GM21529 (cell line): ENCODE measurements around the gene CEND1.

ENCODE experiments used
- ATAC-seq: cut with Tn5 transposase; IDR thresholded peaks from one replicate; pipeline ENCODE4 v1.9.1; 2021; ENCODE audit not compliant: unreplicated experiment

Gene CEND1

DNA sequence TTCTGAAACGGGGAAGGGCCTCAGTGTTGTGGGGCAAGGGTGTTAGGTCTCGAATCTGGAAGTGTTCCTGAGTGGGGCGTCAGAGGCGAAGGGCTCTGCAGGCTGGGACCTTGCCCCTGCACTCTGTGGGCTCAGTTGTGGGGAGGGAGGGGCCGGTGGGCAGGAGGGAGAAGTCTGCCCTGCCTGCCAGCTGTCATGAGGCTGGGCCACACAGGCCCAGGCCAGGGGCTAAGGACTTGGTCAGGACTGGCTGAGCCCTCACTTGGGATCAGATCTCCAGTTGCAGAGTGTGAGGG, 38.0 kb upstream of the CEND1 start, which contains the start of gene CRACR2B:
Gene CRACR2B, plus strand, starts transcription at position 23 of the 296 bp plus-strand sequence. CDS start 689 bp downstream, outside the sequence.
- no peak for ATAC-seq

- ATAC-seq = no peak
Measured at GRCh38 chr11:827146-827896, 37.4 kb upstream of the CEND1 start.

GRCh38 chr11:826836-827145, 36.9 kb upstream of the CEND1 start:
- no peak for ATAC-seq

DNA sequence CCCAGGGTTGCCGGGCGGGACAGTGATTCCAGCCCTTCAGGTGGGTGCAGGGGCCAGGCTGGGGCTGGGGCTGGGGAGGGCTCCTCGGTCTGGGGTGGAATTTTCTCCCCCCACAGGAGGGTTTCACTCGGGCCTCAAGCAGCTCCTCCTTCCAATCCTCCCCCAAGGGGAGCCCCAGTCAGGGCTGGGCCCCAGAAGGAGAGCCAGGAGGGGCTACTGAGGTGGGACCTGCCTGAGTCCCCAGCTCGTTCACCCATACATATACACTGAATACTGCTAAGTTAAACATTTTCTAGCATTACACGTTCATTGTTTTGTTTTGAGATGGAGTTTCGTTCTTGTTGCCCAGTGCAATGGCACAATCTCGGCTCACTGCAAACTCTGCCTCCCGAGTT, 36.3 kb upstream of the CEND1 start:
- ATAC-seq = no peak

- no peak for ATAC-seq
Measured at GRCh38 chr11:825366-826226, 35.7 kb upstream of the CEND1 start.

DNA sequence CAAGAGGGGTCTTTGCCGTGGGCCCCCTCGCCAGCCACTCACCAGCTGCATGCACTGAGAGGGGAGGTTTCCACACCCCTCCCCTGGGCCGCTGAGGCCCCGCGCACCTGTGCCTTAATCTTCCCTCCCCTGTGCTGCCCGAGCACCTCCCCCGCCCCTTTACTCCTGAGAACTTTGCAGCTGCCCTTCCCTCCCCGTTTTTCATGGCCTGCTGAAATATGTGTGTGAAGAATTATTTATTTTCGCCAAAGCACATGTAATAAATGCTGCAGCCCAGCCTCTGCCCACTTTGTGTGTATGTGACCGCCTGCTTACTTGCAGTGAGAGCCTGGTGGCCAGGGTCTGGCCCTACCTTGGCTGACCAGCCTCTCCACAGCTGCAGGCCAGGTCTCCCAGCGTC, 35.1 kb upstream of the CEND1 start:
- no peak for ATAC-seq

- no peak for ATAC-seq
Measured at GRCh38 chr11:824292-824880, 34.5 kb upstream of the CEND1 start.

GRCh38 chr11:823441-824291, 33.8 kb upstream of the CEND1 start:
- ATAC-seq = no peak

DNA sequence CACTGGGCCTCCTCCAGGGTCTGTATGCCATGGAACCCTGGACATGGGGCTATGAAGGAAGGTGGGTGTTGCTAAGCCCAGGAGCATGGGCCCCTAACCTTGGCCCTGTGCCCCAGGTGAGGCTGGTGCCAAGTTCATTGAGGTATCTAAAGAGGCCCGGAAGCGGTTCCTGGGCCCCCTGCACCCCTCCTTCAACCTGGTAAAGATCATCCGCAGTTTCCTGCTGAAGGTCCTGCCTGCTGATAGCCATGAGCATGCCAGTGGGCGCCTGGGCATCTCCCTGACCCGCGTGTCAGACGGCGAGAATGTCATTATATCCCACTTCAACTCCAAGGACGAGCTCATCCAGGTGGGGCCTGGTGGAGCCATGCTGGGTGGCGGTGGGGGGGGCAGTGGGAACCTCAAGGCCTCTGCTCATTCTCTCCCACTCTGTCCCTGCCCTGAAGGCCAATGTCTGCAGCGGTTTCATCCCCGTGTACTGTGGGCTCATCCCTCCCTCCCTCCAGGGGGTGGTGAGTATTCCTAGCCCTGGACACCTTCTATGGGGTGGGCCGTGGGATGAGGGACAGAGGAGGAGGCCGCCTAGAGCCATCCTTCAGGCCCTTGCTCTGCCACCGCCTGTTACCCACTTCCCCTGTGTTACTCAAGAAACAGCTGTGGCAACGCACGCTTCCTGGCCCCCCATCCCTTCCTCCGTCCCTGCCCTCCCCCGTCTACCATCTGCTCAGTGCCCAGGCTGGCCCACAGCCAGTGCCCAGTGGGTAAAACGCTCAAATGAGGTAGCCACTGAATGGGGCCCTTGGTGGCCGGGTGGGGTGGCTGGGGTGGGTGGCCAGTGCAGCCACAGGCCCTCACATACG, 31.9 kb upstream of the CEND1 start:
- ATAC-seq = no peak

DNA sequence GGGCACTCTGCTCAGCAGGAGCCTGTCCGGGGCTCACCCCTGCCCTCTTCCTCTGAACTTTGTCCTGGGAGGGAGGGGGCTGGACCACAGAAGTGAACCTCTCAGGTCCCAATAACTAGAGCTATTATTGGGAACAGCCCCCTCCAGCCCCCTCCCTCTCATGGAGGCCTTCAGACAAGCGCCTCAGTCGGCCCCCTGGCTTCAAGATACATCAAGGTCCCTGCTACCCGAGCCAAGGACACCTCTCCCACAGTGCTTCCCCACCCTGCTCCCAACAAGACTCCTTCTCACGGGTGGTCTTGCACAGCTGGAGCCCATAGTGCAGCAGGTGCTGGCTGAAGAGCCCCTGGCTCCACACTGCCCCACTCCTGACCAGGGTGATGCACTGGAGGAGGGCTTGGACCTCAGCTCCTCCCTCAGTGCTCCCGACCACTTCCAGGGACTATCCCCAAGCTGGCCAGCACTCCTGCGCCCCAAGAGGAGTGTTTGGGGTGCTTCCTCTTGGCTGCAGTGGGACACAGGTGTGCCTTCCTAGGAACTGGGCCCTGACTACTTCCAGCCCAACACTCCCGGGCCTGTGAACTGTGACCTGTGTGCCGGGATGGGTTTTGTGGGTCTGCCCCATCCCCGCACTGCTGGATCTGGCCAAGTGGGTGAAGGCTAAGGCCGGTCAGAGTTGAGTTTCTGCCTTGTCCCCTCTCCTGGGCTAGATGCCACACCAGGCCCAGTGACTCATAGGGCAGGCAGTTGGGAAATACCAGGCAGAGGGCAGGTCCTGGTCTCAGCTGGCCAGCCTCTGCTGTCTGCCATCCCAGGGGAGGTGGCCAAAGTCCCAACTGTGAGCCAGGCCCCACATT, 31.0 kb upstream of the CEND1 start:
- ATAC-seq = no peak

GRCh38 chr11:819943-820649, 30.2 kb upstream of the CEND1 start:
- ATAC-seq = peak; percentile 69

DNA sequence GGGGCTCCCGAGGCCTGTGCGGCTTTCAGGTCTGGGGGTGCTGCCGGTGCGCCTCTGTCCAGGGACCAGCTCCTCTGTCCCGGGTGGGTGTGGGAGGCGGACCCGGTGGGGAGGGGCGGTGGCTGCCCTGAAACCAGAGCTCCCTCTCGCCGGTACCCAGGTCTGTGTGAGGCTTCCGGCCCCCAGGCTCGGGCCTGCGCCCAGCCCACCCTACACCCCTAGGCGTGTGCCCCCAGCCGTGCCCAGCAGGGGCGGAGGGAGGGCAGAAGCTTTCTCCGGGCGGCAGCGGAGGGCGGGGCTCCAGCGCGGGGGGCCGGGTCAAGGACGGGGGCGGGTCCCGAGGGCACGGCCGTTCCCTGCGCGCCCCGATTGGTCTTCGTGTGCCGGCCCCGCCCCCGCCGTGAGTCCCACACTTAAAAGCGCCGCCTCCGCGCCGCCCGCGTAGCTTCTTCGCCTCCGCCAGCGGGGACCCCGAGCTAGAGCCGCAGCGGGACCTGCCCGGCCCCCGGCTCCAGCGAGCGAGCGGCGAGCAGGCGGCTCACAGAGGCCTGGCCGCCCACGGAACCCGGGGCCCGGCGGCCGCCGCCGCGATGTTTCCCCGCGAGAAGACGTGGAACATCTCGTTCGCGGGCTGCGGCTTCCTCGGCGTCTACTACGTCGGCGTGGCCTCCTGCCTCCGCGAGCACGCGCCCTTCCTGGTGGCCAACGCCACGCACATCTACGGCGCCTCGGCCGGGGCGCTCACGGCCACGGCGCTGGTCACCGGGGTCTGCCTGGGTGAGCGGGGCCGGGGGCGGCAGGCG, 29.4 kb upstream of the CEND1 start:
- ATAC-seq = peak; percentile 62

DNA sequence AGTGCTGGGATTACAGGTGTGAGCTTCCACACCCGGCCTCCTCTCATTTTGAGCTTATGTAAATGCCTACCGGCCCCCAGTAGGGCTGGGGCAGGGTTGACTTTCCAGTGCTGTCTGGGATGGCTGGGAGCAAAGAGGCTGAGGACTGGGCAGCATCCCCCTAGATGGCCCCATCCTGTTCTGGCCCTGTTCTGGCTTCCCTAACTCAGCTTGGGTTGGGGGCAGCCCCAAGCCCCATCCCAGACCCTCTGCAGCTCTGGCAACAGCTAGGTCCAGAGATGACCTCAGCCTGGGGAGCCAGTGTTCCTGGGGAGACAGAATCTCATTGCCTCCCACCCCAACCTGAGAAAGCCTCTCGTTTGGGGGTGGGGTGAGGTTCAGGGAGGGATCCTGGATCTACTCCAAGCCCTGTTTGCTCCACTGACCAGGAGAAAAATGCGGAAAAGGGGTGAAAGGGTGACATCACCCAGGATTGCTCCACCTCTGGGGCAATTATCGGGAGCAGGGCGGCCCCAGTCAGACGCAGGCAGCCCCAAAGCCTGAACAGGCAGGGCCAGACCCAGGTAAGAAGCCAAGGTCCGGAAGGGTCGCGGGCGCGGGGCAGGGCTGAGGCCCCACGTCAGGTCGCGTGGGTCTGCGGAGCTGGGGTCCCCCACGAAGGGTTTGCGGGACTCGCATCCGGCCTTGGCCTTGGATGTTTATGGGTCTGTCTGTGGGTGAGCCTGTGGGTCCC, 28.7 kb upstream of the CEND1 start, which contains the start of gene PNPLA2:
Gene PNPLA2, plus strand, starts transcription at position 519 of the 733 bp plus-strand sequence. CDS start 805 bp downstream, outside the sequence.
- ATAC-seq = no peak

GRCh38 chr11:816433-816779, 26.5 kb upstream of the CEND1 start:
- ATAC-seq = no peak

DNA sequence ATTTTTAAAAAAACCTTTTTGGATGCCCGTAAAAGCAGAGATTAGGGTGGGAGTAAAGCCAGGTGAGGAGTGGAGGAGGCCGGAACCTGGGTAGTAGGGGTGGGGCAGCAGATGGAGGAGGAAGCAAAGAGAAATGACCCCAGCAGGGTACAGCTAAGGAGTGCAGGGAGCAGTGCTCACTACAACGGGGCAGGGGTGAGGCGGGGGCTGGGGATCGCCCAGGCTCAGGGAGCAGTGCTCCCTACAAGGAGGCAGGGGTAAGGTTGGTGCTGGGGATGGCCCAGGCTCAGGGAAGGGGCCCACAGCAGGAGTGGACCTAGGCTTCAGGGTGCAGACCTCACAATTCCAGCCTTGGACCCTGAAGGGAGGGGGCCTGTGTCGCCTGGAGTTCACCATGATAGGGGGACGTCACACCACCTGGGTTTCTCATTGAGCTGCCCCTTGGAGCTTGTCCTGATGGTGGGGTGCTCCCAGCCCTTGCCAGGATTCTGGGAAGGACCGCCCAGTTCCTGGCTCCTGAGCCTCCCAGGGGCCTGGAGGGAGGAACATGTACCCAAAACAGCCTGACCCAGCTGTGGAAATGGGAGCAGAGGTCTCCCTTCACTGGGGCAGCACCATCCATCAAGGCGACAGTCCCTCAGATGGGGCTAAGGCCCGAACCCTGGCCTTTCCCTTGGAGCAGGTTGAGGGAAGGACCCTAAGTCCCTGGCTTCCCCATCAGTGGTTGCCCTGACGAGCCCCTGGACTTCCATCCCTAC, 26.0 kb upstream of the CEND1 start:
- ATAC-seq = no peak

DNA sequence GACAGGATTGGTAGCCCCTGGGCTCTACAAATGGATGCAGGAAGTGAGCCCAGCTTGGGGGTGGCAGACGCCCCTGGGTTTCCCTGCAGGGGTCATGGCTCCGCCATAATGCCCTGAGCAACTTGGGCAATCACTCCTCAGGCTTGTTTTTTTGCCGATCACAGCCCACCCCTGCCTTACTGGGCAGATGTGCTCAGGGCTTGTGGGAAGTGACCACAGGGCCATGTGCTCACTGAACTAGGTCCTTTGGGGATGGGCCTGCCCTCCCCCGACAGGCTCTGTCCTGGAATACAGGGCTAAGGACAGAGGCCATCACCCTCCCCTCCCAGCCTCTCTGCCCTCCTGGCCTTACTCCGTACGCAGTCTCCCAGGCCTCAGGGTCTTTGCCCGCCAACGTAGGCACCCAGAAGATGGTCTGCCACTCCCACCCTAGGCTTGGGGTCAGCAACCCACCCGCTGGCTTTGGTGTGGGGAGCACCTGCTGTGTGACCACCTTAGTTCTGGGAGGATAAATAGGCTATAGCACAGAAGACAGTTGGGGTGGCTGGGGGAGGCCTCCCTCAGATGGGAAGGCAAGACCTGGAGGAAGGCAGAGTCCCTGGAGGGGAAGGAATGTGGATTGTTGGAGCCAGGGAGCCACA, 23.7 kb upstream of the CEND1 start:
- ATAC-seq = no peak
